Gastroesophageal sphincter (tissue), 3 donors: Measurements from ENCODE around the gene CCDC179.

ENCODE experiments used
- CTCF ChIP-seq, 4 experiments: fragments of 200-600 bp in 2 of 4; fragments of 450-650 bp in 2 of 4; sonication (generic) in 1 of 4; IDR thresholded peaks; one replicate each; pipeline ENCODE4 v1.5.1; 2017 to 2019; ENCODE audit warnings: antibody characterized with exemption in 4 of 4, mild to moderate bottlenecking in 2 of 4, moderate library complexity in 2 of 4
- EP300 ChIP-seq: sonication (generic); formaldehyde crosslinking; IDR thresholded peaks from one replicate; pipeline ENCODE4 v1.6.1; 2017; ENCODE audit warnings: antibody characterized with exemption, mild to moderate bottlenecking
- POLR2A ChIP-seq, 2 donors: fragments of 450-650 bp; IDR thresholded peaks; one replicate each; pipeline ENCODE4 v1.6.1; 2017; ENCODE audit warnings: antibody characterized with exemption in 2 of 2, mild to moderate bottlenecking in 2 of 2, moderate library complexity in 1 of 2
- POLR2AphosphoS5 ChIP-seq: sonication (generic); formaldehyde crosslinking; IDR thresholded peaks from one replicate; pipeline ENCODE4 v1.6.1; 2017; ENCODE audit warnings: antibody characterized with exemption

DNA sequence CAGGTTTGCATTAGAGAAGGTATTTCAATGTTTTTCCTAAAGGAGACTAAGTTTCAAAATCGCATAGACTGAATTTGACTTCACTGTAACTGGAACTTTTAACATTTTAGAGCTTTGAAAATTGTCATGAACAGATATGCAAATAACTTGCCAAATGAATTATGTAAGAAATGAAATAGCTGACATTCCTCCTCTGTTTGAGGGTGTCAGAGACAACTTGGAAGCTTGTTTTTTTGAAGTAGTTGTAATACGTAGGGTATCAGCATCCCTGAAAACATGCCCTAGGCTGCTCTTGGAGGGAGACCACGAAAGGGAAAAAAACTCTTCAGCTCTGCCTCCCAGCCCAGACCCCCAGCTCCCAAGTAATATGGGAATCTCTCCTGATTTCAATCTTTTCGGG is 41.3 kb upstream of the CCDC179 start:
- TF ChIP-seq POLR2A (IDR thresholded peaks at IDR 0.05) (no peak), CTCF (IDR thresholded peaks at IDR 0.05) (no peak), EP300 (no peak), POLR2AphosphoS5 (no peak)
